ENCODE measurements around the gene REXO4.
"Not testable (repeated sequence)": the region's sequence is repeated elsewhere in the genome, so short reads cannot be mapped to it uniquely, and the experiment has no call there.

The REXO4 gene

DNA sequence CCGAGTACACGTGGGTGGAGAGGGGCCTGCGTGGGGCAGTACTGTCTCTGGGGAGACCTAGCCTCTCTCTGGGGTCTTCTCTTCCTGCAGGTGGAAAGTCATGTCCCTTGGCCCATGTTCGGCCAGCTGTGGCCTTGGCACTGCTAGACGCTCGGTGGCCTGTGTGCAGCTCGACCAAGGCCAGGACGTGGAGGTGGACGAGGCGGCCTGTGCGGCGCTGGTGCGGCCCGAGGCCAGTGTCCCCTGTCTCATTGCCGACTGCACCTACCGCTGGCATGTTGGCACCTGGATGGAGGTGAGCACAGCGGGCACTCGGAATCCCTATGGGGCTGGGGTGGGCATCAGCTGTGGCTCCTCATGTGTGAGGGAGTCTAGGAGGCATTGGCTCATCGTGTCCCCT is 36.5 kb upstream of the REXO4 start:
- DNase-seq: no peak
- intact Hi-C loops (cut with DNase I): no loop called here

- DNase-seq: peak in 21 of 42 donors; percentile 26 to 73 (median 51)
- intact Hi-C loops (cut with DNase I): no loop called here
Observed at GRCh38 chr9:133453651-133454050, 35.8 kb upstream of the REXO4 start.

DNA sequence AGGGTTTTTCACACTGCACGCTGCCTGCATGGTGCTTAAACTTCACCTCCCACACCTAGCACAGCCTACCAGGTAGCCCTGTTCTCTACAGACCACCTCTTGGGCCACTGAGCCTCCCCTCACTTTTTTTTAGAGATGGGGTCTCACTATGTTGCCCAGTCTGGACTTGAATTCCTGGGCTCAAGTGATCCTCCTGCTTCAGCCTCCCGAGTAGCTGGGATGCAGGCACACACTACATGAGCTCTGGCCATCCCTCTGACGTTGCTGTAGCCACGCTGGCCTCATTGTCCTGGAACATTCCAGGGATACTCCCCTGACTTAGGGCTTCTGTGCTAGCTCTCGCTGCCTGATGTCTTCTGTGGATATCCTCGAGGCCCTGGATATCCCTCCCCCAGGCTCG is 34.8 kb upstream of the REXO4 start:
- intact Hi-C loops (cut with DNase I): no loop called here
- DNase-seq: no peak

DNA sequence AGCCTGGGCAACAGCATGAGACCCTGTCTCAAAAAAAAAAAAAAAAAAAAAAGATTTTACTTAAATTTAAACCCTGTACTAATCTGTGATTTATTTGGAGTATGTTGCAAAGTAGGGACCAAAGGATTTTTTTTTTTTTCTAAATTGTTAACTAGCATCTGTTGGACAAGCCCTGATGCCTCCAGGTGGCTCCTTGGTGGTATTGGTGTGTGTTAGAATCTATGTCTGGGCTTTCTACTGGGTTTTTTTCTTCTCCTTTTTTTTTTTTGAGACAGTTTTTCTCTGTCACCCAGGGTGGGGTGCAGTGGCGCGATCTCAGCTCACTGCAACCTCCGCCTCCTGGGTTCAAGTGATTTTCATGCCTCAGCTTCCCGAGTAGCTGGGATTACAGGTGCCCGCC is 34.1 kb upstream of the REXO4 start:
- intact Hi-C loops (cut with DNase I); DNase-seq: not testable (repeated sequence)

DNA sequence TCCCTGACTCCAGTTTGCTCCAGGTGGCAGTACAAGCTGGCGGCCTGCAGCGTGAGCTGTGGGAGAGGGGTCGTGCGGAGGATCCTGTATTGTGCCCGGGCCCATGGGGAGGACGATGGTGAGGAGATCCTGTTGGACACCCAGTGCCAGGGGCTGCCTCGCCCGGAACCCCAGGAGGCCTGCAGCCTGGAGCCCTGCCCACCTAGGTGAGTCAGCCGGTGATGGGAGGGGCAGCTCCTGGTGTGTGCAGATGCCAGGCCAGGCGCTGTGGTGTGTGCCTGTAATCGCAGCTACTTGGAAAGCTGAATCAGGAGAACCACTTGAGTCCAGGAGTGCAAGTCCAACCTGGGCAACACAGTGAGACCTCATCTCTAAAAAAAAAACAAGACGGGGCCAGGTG is 31.9 kb upstream of the REXO4 start:
- DNase-seq: no peak
- intact Hi-C loops (cut with DNase I): no loop called here

GRCh38 chr9:133448487-133448972 is 30.7 kb upstream of the REXO4 start:
- no peak for DNase-seq
- intact Hi-C loops (cut with DNase I): no loop called here

DNA sequence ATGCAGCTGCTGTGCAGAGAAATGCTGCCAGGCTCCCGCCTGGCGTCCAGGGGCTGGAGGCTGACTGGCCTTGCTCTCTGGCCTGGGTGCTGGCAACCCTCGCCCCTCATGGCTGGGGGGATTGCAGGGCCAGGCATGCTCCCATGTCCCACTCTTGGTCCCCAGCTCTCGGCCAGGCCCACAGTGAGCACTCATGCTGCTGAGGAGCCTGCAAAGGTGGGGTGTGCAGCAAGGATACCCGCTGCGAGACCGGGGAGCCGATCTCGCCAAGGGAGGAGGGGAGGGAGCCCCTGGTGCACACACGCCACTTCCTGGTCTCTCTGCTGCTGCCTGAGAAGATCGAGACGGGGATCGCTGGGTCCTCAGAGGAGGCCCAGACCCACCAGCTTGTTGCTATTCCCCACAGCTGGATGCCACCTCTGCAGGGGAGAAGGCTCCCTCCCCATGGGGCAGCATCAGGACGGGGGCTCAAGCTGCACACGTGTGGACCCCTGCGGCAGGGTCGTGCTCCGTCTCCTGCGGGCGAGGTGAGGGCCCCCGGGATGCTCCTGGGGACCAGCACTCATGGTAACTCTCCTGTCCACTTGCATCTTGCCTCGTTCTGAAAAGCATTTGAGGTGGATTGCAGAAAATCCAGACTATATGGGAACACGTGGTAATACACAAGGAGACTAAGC is 27.6 kb upstream of the REXO4 start:
- intact Hi-C loops (cut with DNase I): no loop called here
- DNase-seq: no peak

DNA sequence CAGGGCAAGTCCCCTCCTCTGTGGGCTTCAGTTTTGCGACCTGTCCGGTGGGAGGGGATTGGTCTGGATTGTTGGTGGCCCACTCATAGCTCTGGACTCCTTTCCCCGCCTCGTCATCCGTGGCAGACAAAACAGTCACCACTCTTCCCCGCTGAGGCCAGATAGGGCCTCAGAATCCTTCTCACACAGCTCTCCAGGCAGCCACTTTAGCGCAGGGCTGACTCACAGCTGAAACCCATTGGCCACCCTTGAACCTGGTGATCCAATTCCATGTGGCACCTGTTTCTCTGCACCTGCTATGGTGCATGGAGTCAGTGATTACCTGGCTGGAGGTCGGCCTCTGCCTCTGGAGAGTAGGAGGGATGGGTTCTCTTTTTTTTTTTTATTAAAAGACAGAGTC is 26.2 kb upstream of the REXO4 start:
- no peak for DNase-seq
- intact Hi-C loops (cut with DNase I): no loop called here

- intact Hi-C loops (cut with DNase I): no loop called here
- no peak for DNase-seq
Observed at GRCh38 chr9:133443248-133443647, 25.4 kb upstream of the REXO4 start.

- no peak for DNase-seq
- intact Hi-C loops (cut with DNase I): no loop called here
Observed at GRCh38 chr9:133441571-133441970, 23.8 kb upstream of the REXO4 start.

DNA sequence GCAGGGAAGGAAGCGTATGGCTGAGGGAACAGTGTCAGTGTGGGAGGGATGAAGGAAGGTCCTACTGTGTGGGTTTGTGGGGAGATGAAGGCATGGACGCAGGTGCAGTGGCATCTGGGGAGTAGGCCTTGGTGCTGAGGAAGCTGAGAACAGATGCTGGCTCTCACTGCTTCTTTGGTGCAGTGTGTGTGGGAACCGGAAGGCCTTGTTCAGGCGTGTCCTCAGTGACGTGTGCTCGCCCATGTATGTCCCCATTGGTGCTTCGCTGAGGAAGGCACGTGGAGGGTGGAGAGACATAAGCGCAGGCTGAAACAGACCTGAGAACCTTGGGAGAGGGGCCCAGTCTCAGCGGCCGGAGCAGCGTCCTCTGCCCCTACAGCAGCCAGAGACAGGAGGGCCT is 23.1 kb upstream of the REXO4 start:
- no peak for DNase-seq

GRCh38 chr9:133439337-133439736 is 21.5 kb upstream of the REXO4 start:
- intact Hi-C loops (cut with DNase I): no loop called here
- no peak for DNase-seq

More for the DNA sequence above, 23.1 kb upstream of the REXO4 start:
- intact Hi-C loops (cut with DNase I): no loop called here

DNA sequence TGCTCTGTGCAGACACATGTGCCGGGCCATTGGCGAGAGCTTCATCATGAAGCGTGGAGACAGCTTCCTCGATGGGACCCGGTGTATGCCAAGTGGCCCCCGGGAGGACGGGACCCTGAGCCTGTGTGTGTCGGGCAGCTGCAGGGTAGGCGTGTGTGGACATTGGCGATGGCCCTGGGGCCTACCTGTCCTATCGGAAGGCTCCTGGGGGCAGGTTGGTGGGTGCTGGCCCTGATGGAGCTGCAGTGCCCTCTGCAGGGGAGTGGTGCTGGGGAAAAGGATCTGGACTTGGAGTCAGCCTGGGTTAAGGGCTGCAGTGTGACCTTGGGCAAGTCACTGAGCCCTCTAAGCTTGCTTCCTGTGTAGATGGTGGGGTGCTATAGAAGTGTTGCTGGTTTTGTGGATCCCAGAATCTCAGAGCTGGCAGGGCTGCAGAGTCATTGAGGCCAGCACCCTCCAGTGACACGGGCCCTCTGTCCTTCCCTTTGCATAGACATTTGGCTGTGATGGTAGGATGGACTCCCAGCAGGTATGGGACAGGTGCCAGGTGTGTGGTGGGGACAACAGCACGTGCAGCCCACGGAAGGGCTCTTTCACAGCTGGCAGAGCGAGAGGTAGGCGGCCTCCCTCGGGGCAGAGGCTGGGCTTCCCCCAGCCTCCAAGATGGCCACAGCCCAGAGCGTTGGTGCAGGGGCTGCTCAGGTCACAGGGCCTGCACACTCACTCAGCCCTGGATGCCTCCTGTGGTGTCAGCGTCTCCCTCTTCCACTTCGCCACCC is 20.1 kb upstream of the REXO4 start:
- intact Hi-C loops (cut with DNase I): no loop called here
- DNase-seq: no peak

- DNase-seq: no peak
- intact Hi-C loops (cut with DNase I): no loop called here
Observed at GRCh38 chr9:133436681-133437080, 18.9 kb upstream of the REXO4 start.

GRCh38 chr9:133433351-133433843 is 15.6 kb upstream of the REXO4 start:
- intact Hi-C loops (cut with DNase I): no loop called here
- no peak for DNase-seq

GRCh38 chr9:133430244-133430643 is 12.4 kb upstream of the REXO4 start:
- intact Hi-C loops (cut with DNase I): no loop called here

DNA sequence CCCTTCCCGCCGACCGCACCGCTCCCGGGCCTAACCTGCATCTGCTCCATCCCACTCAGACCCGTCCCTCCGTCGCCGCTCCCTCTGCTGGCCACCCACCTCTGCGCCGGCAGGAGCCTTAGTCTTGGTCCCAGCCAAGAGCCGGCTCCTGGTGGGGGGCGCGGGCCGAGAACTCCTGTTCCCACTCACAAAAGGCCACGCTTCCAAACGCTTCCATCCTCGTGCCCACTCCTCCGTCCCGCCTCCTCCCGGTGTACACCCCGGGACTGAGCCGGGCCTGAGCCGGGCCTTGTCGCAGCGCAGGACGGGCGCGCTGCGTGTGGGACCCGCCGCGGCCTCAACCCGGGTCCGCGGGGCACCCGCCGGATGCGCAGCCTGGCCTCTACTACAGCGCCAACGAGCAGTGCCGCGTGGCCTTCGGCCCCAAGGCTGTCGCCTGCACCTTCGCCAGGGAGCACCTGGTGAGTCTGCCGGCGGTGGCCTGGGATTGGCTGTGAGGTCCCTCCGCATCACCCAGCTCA is 11.9 kb upstream of the REXO4 start:
- intact Hi-C loops (cut with DNase I): no loop called here
- DNase-seq: no peak

More at GRCh38 chr9:133430244-133430643, 12.4 kb upstream of the REXO4 start:
- no peak for DNase-seq

- no peak for DNase-seq
- intact Hi-C loops (cut with DNase I): no loop called here
Observed at GRCh38 chr9:133429214-133429613, 11.4 kb upstream of the REXO4 start.

DNA sequence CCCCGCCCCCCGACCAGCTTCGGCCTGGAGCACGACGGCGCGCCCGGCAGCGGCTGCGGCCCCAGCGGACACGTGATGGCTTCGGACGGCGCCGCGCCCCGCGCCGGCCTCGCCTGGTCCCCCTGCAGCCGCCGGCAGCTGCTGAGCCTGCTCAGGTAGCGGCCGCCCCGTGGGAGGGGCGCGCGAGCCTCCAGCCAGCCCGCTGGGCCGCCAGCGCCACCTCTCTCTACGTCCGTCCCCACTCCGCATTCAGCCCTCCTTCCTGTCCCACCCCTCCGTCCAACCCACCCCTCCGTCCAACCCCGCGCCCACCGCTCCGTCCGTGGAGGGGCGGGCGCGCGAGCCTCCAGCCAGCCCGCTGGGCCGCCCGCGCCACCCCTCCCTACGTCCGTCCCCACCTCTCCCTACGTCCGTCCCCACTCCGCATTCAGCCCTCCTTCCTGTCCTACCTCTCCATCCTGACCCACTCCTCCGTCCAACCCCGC is 10.8 kb upstream of the REXO4 start:
- DNase-seq: no peak

DNA sequence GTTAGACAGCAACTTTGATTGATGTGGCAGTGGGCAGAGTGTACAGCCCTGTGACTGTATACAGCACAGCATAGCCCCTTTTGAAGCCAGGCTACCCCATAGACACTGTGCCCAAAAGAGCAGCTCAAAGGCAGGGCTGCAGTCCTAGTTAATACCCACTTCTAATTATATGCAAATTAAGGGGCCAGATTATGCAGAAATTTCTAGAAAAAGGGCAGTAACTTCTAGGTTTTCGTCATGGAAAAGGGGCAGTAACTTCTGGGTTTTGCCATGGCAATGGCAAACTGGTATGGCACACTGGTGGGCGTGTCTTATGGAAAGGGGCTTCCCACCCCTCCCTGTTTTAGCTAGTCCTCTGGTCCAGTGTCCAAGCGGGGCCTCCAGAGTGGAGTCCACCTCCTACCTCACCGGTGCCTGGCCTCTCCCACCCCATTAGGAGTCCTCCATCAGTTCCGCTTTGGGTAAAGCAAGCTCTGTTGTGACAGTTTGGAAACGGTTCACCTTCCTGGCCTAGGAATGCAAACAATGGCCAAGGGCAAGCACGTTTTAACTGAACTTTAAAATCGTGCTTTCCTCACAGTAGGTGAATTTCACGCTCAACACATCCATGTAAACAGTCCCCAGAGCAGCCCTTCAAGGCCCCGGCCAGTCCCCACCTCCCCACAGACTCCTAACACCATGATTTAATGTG is 10.0 kb upstream of the REXO4 start:
- intact Hi-C loops (cut with DNase I): no loop called here
- DNase-seq: no peak

More for the DNA sequence above, 10.8 kb upstream of the REXO4 start:
- intact Hi-C loops (cut with DNase I): no loop called here
